HEK293 (cell line): ENCODE measurements around the gene TNS1.

Source experiments
- ZNF324 ChIP-seq: fragments of 450-650 bp; formaldehyde crosslinking; IDR thresholded peaks from 2 replicates; pipeline ENCODE4 v1.5.1; 2016; ENCODE audit warnings: missing biosample characterization, missing genetic modification characterization
- ZNF549 ChIP-seq: fragments of 450-650 bp; IDR thresholded peaks from 2 replicates; pipeline ENCODE4 v1.5.1; 2018; ENCODE audit warnings: missing biosample characterization, missing genetic modification characterization, mild to moderate bottlenecking, inconsistent platforms, moderate library complexity
- ZNF837 ChIP-seq: fragments of 450-650 bp; formaldehyde crosslinking; IDR thresholded peaks from 2 replicates; pipeline ENCODE4 v1.5.1; 2016; ENCODE audit warnings: missing biosample characterization, missing genetic modification characterization
- TF ChIP-seq, protein P1 (sequence below): fragments of 450-650 bp; formaldehyde crosslinking; IDR thresholded peaks from 2 replicates; pipeline ENCODE4 v1.5.1; 2016; ENCODE audit warnings: missing biosample characterization, missing genetic modification characterization
- TF ChIP-seq, protein P2 (sequence below): sonication (generic); formaldehyde crosslinking; IDR thresholded peaks from 2 replicates; pipeline ENCODE4 v1.8.1; 2022; ENCODE audit warnings: mild to moderate bottlenecking, moderate library complexity, missing genetic modification reagents
- TF ChIP-seq, protein P3 (sequence below): fragments of 450-650 bp; formaldehyde crosslinking; IDR thresholded peaks from 2 replicates; pipeline ENCODE4 v1.5.1; 2016; ENCODE audit warnings: missing biosample characterization, missing genetic modification characterization

DNA sequence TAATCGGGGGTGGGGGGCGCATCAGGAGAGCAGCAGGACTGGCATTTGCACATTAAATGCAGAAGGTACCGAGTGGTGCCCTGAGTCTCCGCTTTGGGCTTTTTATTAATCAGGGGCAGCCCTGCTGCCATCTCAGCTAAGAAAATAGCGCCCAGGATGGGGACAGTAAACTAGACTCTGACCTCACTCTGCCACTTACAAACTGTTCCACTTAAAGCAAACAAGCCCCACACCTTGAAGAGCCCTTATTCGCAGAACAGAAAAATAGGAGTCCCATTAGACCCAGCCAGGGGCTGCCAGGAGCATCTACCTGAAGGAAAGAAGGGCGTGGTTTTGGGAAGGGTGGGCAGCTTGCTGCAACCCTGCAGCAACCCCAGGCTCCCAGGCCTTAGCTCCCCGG lies 165.3 kb downstream of the TNS1 start:
- TF ChIP-seq ZNF837 (tag by site-specific recombination) = no peak
- TF ChIP-seq, protein P1, sequence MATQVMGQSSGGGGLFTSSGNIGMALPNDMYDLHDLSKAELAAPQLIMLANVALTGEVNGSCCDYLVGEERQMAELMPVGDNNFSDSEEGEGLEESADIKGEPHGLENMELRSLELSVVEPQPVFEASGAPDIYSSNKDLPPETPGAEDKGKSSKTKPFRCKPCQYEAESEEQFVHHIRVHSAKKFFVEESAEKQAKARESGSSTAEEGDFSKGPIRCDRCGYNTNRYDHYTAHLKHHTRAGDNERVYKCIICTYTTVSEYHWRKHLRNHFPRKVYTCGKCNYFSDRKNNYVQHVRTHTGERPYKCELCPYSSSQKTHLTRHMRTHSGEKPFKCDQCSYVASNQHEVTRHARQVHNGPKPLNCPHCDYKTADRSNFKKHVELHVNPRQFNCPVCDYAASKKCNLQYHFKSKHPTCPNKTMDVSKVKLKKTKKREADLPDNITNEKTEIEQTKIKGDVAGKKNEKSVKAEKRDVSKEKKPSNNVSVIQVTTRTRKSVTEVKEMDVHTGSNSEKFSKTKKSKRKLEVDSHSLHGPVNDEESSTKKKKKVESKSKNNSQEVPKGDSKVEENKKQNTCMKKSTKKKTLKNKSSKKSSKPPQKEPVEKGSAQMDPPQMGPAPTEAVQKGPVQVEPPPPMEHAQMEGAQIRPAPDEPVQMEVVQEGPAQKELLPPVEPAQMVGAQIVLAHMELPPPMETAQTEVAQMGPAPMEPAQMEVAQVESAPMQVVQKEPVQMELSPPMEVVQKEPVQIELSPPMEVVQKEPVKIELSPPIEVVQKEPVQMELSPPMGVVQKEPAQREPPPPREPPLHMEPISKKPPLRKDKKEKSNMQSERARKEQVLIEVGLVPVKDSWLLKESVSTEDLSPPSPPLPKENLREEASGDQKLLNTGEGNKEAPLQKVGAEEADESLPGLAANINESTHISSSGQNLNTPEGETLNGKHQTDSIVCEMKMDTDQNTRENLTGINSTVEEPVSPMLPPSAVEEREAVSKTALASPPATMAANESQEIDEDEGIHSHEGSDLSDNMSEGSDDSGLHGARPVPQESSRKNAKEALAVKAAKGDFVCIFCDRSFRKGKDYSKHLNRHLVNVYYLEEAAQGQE (tag by site-specific recombination) = no peak
- no peak for TF ChIP-seq ZNF549 (tag by site-specific recombination)
- TF ChIP-seq, protein P2, sequence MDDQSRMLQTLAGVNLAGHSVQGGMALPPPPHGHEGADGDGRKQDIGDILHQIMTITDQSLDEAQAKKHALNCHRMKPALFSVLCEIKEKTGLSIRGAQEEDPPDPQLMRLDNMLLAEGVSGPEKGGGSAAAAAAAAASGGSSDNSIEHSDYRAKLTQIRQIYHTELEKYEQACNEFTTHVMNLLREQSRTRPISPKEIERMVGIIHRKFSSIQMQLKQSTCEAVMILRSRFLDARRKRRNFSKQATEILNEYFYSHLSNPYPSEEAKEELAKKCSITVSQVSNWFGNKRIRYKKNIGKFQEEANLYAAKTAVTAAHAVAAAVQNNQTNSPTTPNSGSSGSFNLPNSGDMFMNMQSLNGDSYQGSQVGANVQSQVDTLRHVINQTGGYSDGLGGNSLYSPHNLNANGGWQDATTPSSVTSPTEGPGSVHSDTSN = no peak
- TF ChIP-seq, protein P3, sequence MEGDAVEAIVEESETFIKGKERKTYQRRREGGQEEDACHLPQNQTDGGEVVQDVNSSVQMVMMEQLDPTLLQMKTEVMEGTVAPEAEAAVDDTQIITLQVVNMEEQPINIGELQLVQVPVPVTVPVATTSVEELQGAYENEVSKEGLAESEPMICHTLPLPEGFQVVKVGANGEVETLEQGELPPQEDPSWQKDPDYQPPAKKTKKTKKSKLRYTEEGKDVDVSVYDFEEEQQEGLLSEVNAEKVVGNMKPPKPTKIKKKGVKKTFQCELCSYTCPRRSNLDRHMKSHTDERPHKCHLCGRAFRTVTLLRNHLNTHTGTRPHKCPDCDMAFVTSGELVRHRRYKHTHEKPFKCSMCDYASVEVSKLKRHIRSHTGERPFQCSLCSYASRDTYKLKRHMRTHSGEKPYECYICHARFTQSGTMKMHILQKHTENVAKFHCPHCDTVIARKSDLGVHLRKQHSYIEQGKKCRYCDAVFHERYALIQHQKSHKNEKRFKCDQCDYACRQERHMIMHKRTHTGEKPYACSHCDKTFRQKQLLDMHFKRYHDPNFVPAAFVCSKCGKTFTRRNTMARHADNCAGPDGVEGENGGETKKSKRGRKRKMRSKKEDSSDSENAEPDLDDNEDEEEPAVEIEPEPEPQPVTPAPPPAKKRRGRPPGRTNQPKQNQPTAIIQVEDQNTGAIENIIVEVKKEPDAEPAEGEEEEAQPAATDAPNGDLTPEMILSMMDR (tag by site-specific recombination) = no peak
- no peak for TF ChIP-seq ZNF324 (tag by site-specific recombination)
